OCI-LY3 (cell line): ENCODE data around the gene ACAD11.

ENCODE experiments used
- CTCF ChIP-seq: fragments of 200-600, 300-600 bp; sonication (generic); IDR thresholded peaks from 2 replicates; pipeline ENCODE4 v1.5.1; 2014; ENCODE audit warnings: antibody characterized with exemption, low read length, low read depth
- EZH2phosphoT487 ChIP-seq: fragments of 200-600 bp; shearing (Covaris generic); IDR thresholded peaks from 2 replicates; pipeline ENCODE4 v1.6.1; 2018; ENCODE audit warnings: antibody characterized with exemption, mixed run types, low read depth

- TF ChIP-seq CTCF (no peak), EZH2phosphoT487 (no peak)
Measured at GRCh38 chr3:132522353-132522752, 137.3 kb downstream of the ACAD11 start.
